Glutamatergic neuron (in vitro differentiated cells): ENCODE results near the gene APOOL. TPM values are rescaled to one million over a fixed set of nuclear protein-coding genes. Genes with fewer than 3 reads are reported as not detected.
"Not testable (repeated sequence)": the region's sequence is repeated elsewhere in the genome, so short reads cannot be mapped to it uniquely, and the experiment has no call there.

Experiments used
- DNase-seq: peaks from one replicate; pipeline ENCODE4 v3.0.0; 2022
- H3K27ac Mint-ChIP-seq: one replicate; pipeline ENCODE4 v1.8.0; 2020; ENCODE audit warnings: mild to moderate bottlenecking, mixed read lengths, inconsistent platforms; ENCODE audit not compliant: unreplicated experiment
- H3K27me3 Mint-ChIP-seq: one replicate; pipeline ENCODE4 v1.8.0; 2020; ENCODE audit warnings: mild to moderate bottlenecking, moderate library complexity, mixed read lengths, inconsistent platforms; ENCODE audit not compliant: unreplicated experiment
- H3K36me3 Mint-ChIP-seq: one replicate; pipeline ENCODE4 v1.8.0; 2020; ENCODE audit warnings: mild to moderate bottlenecking, mixed read lengths, inconsistent platforms; ENCODE audit not compliant: unreplicated experiment
- H3K4me1 Mint-ChIP-seq: one replicate; pipeline ENCODE4 v1.8.0; 2020; ENCODE audit warnings: mild to moderate bottlenecking, low read depth, mixed read lengths, inconsistent platforms; ENCODE audit not compliant: unreplicated experiment
- H3K4me3 Mint-ChIP-seq: one replicate; pipeline ENCODE4 v1.8.0; 2020; ENCODE audit warnings: mild to moderate bottlenecking, mixed read lengths, inconsistent platforms; ENCODE audit not compliant: unreplicated experiment
- H3K9me3 Mint-ChIP-seq: one replicate; pipeline ENCODE4 v1.8.0; 2020; ENCODE audit warnings: mild to moderate bottlenecking, moderate library complexity, mixed read lengths, inconsistent platforms; ENCODE audit not compliant: unreplicated experiment
- CTCF ChIP-seq: fragments of 200-600 bp; sonication (generic); IDR thresholded peaks from one replicate; pipeline ENCODE4 v1.5.0; 2021; ENCODE audit not compliant: partially characterized antibody, unreplicated experiment
- total RNA-seq: library from RNA; stranded (reverse); fragmentation: NEBNext Ultra II Directional; extraction: Animal tissue kit (Norgen Biotek cat#: 25700); gene quantifications from one replicate; pipeline ENCODE4 v1.2.1, GENCODE V29; 2021; ENCODE audit not compliant: unreplicated experiment

The APOOL gene
- total RNA-seq, 1 donor from 2014 or later: 21.6 TPM

GRCh38 chrX:85001344-85001743, 2.3 kb upstream of the APOOL start:
- no peaks in the 10 kb centered on the region for H3K36me3 Mint-ChIP-seq
- H3K4me1 Mint-ChIP-seq: peaks cover 4% of the 10 kb centered on the region
- TF ChIP-seq CTCF: no peak
- DNase-seq: no peak
- H3K4me3 Mint-ChIP-seq: no peak overlapping the region
- no peak overlapping the region for H3K27ac Mint-ChIP-seq
- H3K27me3 Mint-ChIP-seq: no peaks in the 10 kb centered on the region
- H3K9me3 Mint-ChIP-seq: peaks cover 2% of the 10 kb centered on the region

- Mint-ChIP-seq H3K36me3 (no peaks in the 10 kb centered on the region), H3K4me1 (peaks cover 4% of the 10 kb centered on the region), H3K27me3 (no peaks in the 10 kb centered on the region), H3K27ac (peak overlapping the region; percentile 82), H3K4me3 (peak overlapping the region; percentile 89), H3K9me3 (peaks cover 2% of the 10 kb centered on the region)
- TF ChIP-seq CTCF: no peak
- DNase-seq: no peak
Observed at GRCh38 chrX:85004255-85004654, 578 bp downstream of the APOOL start.

- TF ChIP-seq CTCF: no peak
- Mint-ChIP-seq H3K4me1 (no peaks in the 10 kb centered on the region), H3K27me3 (no peaks in the 10 kb centered on the region), H3K27ac (no peak overlapping the region), H3K36me3 (no peaks in the 10 kb centered on the region), H3K9me3 (no peaks in the 10 kb centered on the region), H3K4me3 (no peak overlapping the region)
- no peak for DNase-seq
Observed at GRCh38 chrX:85012098-85012497, 8.4 kb downstream of the APOOL start.

GRCh38 chrX:85015351-85015750, 11.7 kb downstream of the APOOL start:
- H3K27me3 Mint-ChIP-seq, H3K4me1 Mint-ChIP-seq, H3K4me3 Mint-ChIP-seq, H3K9me3 Mint-ChIP-seq, DNase-seq, H3K27ac Mint-ChIP-seq: not testable (repeated sequence)
- H3K36me3 Mint-ChIP-seq: peaks cover 13% of the 10 kb centered on the region

- peaks cover 2% of the 10 kb centered on the region for H3K9me3 Mint-ChIP-seq
- H3K4me1 Mint-ChIP-seq: no peaks in the 10 kb centered on the region
- no peaks in the 10 kb centered on the region for H3K27me3 Mint-ChIP-seq
- no peak overlapping the region for H3K4me3 Mint-ChIP-seq
- no peak for DNase-seq
- TF ChIP-seq CTCF: no peak
- peaks cover 13% of the 10 kb centered on the region for H3K36me3 Mint-ChIP-seq
- no peak overlapping the region for H3K27ac Mint-ChIP-seq
Observed at GRCh38 chrX:85017721-85018120, 14.0 kb downstream of the APOOL start.

GRCh38 chrX:85018471-85018870, 14.8 kb downstream of the APOOL start:
- Mint-ChIP-seq H3K36me3 (peaks cover 13% of the 10 kb centered on the region), H3K4me3 (no peak overlapping the region), H3K9me3 (peaks cover 3% of the 10 kb centered on the region), H3K27me3 (no peaks in the 10 kb centered on the region), H3K4me1 (no peaks in the 10 kb centered on the region), H3K27ac (no peak overlapping the region)
- TF ChIP-seq CTCF: no peak
- no peak for DNase-seq
